Activated gamma-delta T cell treated with anti-CD3 and anti-CD28 coated beads, Interleukin-2, amount 50 U/mL, for 16 hours (primary cell): ENCODE measurements around the gene LMAN2.
A peak's percentile ranks its signal among the peaks of the same experiment; 100 is the strongest.

Source experiments
- DNase-seq: peaks from one replicate; pipeline ENCODE4 v3.0.0-alpha.2; 2020; ENCODE audit warnings: low read depth

Gene LMAN2

GRCh38 chr5:177304392-177305119, 46.9 kb downstream of the LMAN2 start:
- no peak for DNase-seq

- DNase-seq: no peak
These were observed 47.5 kb downstream of the LMAN2 start for GRCh38 chr5:177303925-177304391.

- peak; percentile 78 for DNase-seq
These were observed 48.1 kb downstream of the LMAN2 start, which contains the start of the genes PRELID1 and RAB24 for GRCh38 chr5:177303121-177303924. PRELID1 (plus strand) TSS chr5:177303799; CDS start chr5:177303986, 187 bp downstream. RAB24 (minus strand) TSS chr5:177303719; CDS start chr5:177303288, 431 bp downstream.

DNA sequence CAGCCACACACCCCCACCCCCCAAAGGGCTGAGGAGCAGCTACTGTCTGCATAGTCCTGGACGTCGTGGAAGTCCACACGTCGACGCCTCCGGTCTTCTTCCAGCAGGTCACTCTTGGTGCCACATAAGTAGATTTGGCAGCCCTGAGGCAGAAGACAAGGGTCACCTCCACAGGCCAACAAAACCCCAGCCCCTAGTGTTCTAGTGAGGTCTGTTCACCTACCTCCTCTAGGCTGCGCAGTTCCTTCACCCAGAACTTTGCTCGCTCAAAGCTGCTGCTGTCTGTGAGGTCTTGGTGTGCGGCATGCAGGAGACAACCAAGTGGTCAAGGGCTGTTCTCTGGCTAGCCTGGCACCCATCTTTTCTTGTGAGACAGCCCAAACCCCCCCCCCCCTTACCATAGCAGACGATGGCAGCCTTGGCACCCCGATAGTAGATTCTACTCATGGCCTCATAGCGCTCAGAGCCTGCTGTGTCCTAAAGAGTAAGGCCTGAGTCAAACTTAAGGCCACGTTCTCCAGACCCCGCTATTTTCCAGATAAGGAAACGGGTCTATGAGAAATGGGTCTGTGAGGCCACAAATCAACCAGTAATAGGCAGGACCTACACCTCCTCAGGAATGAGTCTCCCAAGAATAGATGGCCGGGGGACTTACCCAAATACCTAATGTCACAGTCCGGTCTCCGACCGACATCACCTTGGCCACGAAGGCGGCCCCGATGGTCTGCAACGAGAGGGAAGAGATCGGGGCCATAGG, 48.9 kb downstream of the LMAN2 start:
- no peak for DNase-seq

DNA sequence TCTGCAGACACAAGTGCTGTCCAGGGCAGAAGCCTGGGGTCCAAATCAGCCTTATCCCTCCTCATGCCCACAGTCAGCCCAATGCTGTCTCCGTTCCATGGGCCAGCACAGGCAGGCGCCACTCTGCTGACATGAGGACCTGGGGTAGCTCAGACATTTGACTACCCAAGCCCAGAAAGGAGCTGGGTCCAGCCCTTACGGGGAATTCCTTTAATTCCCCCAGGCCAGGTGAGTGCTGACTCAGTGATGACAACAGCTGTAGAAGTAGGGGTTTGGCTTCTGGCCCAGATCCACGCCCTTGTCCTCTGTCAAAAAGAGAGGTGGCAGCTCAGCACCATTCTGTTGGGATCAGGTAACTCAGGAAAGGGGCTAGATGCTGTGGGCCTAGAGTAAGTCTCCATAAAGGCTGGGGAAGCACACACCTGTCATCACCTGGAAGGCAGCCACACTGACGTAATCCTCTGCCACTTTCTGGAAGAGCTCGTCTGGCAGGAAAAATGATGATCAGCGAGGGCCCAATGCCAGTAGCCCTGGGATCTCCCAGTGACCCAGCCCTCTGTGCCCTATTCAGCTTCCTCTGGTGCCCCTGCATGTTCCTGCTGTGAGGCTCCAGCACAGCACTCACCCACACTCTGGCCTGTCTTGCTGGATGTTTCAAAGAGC, 49.8 kb downstream of the LMAN2 start:
- no peak for DNase-seq

- no peak for DNase-seq
These were observed 50.5 kb downstream of the LMAN2 start for GRCh38 chr5:177300951-177301350.

GRCh38 chr5:177300236-177300880, 51.1 kb downstream of the LMAN2 start:
- peak; percentile 52 for DNase-seq

DNA sequence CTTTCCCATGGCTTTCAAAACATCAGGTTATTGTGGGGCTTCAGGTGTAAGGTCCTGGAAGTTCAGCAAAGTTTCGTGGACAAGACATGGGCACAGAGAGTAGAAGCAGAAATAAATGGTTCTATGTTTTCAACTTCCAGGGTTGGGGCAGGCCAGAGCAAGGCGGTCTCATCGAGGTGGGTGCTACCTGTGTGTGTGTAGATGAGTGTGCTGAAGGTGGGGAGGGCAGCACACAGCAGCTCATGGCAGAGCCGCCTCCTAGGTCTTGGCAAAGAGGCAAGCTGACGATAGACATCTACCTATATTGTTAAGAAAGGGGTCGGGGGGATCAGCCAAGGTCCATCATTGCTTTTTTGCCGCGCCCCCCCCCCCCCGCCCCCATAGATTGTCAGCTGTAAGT, 51.8 kb downstream of the LMAN2 start:
- no peak for DNase-seq

- no peak for DNase-seq
These were observed 53.5 kb downstream of the LMAN2 start for GRCh38 chr5:177297922-177298321.

DNA sequence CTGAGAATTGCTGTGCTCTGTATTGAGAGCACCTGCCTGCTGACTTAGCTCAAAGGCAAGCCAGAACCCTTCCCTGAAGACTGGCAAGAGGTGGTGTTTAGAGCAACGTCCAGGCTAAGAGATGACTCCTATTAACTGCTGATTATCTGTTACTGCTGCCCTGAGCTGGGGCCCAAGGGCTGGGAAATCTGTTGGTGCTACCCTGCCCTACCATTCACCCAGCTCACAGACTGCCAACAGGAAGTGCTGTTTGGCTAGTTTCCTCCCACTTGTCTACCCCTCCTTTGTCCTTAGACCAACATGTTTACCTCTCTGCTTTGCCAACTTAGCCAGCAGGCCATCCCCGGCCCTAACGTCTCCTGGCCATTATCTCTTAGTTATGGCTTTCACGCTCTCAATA, 54.9 kb downstream of the LMAN2 start:
- no peak for DNase-seq

DNA sequence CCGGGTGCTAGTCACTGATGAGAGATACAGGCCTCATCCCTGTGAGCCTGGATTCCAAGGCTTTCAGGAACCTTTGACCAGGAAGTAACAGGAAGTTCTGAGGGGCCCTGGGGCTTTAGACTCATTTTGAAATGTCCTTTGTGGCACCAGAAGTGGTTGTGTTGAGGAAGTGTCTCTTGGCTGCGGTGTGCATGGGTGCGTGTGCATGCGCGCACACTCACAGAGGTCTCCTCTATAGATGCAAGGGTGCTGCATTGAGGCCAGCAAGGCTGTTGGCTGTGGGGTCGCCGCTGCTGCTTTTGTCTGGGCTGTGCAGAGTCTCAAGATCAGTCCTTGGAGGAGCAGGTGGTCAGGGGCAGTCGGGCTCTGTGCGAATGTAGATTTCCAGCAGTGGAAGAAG, 55.5 kb downstream of the LMAN2 start:
- no peak for DNase-seq

GRCh38 chr5:177294632-177295031, 56.8 kb downstream of the LMAN2 start:
- no peak for DNase-seq

DNA sequence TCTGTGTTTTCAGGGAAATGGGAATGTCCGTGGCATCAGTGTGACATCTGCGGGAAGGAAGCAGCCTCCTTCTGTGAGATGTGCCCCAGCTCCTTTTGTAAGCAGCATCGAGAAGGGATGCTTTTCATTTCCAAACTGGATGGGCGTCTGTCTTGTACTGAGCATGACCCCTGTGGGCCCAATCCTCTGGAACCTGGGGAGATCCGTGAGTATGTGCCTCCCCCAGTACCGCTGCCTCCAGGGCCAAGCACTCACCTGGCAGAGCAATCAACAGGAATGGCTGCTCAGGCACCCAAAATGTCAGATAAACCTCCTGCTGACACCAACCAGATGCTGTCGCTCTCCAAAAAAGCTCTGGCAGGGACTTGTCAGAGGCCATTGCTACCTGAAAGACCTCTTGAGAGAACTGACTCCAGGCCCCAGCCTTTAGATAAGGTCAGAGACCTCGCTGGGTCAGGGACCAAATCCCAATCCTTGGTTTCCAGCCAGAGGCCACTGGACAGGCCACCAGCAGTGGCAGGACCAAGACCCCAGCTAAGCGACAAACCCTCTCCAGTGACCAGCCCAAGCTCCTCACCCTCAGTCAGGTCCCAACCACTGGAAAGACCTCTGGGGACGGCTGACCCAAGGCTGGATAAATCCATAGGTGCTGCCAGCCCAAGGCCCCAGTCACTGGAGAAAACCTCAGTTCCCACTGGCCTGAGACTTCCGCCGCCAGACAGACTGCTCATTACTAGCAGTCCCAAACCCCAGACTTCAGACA, 57.5 kb downstream of the LMAN2 start:
- no peak for DNase-seq

GRCh38 chr5:177291735-177292134, 59.7 kb downstream of the LMAN2 start:
- no peak for DNase-seq

DNA sequence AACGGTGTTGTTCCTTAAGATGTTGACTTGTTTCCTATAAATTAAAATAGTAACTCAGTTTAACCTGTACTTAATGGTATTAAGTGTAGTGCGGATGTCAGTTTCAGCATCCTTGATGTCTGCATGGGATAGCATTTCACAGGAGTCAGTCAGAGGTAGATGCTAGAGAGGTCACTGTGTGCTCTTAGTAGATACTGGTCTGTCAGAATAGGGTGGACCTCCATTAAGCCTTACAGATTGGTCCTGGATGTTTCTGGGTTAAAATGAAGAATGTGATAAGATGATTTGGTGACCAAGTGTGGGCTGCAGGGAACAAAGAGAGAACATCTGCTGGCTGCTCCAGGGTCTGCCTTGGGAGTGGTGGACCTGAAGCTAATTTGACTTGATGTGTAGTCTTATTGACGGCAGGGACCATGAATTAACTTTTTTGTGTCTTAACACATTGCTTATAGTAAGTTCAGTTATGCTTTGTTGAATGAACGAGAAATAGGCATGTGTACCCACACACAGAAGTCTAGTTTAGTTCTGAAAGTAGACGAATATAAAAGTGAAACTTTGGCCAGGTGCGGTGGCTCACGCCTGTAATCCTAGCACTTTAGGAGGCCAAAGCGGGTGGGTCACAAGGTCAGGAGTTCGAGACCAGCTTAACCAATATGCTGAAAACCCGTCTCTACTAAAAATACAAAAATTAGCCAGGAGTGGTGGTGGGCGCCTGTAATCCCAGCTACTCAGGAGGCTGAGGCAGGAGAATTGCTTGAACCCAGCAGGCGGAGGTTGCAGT, 60.5 kb downstream of the LMAN2 start:
- DNase-seq: no peak

GRCh38 chr5:177288191-177288590, 63.3 kb downstream of the LMAN2 start:
- no peak for DNase-seq
